ENCODE measurements around the gene SELPLG. TPM values are rescaled to one million over a fixed set of nuclear protein-coding genes. Genes with fewer than 3 reads are reported as not detected.

Gene SELPLG
- total RNA-seq, 1 donor from 2014 or later = 4.2 TPM

Small RNAs within 50 kb of the gene (microRNA-seq; reads per million reads assigned to microRNA genes)
- gene MIR4496 = not detected

Other genes with a start within 250 kb of the SELPLG start
- 3.0 TPM for gene FICD, start 118.6 kb downstream of the SELPLG start, total RNA-seq
- gene SART3, start 72.7 kb downstream of the SELPLG start, total RNA-seq = 18.9 TPM
- 484 TPM for gene ISCU, start 71.3 kb downstream of the SELPLG start, total RNA-seq
- gene TMEM119, start 35.8 kb downstream of the SELPLG start, total RNA-seq = 0.54 TPM
- 69.1 TPM for gene CORO1C, start 97.6 kb upstream of the SELPLG start, total RNA-seq
- 26.3 TPM for gene SSH1, start 223.7 kb upstream of the SELPLG start, total RNA-seq
- not detected for gene DAO, start 246.2 kb upstream of the SELPLG start, total RNA-seq

Measured in Right ventricle myocardium superior (tissue), 1 donor.